T follicular helper cell (primary cell): Measurements from ENCODE around the gene GABRA6.
"Not testable (repeated sequence)": the region's sequence is repeated elsewhere in the genome, so short reads cannot be mapped to it uniquely, and the experiment has no call there.

Source experiments
- DNase-seq: peaks from one replicate; pipeline ENCODE4 v3.0.0-alpha.2; 2020; ENCODE audit warnings: low read depth
- total RNA-seq, 2 experiments: gene quantifications; one replicate each; lab custom pipeline; 2026; lab: John Stamatoyannopoulos, UW

GABRA6 gene
- 0 reads per million in 2 experiments for total RNA-seq

GRCh38 chr5:161685461-161685860 lies at the start of gene GABRA6:
Gene GABRA6, plus strand, starts transcription at chr5:161685721. Its CDS starts 269 bp downstream, at chr5:161685990.
- no peak for DNase-seq

DNA sequence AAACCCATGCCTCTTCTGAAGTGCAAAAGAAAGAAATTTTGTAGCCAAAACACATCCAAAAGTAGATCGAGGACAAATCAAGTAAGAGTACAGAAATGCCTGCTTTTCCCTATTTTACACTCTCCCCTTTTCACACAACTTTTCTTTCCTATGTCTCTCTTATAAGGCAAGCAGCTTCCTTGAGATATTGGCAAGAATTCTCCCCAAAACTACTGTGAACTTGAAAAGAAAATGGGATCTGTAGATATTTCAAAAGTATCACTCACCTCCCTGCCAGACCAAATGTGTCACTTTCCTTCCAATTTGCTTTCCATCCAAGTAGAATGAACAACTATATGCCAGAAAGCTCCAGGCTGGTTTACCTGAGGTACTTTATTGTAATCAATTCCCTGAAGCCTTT lies 47.9 kb upstream of the GABRA6 start:
- DNase-seq, result no peak

DNA sequence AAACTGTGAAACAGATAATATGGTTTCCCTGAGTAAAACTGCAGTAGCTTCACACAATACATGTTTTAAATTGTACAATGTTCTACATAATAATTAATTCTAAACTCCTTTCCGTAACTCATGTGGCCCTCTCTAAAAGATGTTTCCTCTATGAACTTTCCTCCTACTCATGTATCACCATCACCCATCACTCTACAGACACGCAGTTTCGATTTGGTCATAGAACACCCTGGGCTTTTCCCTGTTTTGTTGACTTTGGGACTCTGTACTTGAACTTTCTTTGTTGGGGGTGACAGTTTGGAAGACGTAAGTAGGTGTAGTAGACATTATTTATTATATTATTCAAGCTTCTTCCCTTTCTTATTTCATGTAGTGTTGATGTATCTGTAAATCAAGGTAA lies 44.1 kb upstream of the GABRA6 start:
- DNase-seq, result no peak

GRCh38 chr5:161645264-161645663 lies 40.3 kb upstream of the GABRA6 start:
- no peak for DNase-seq

- not testable (repeated sequence) for DNase-seq
These were observed 33.6 kb upstream of the GABRA6 start for GRCh38 chr5:161651926-161652325.

- DNase-seq, result no peak
These were observed 24.7 kb upstream of the GABRA6 start for GRCh38 chr5:161660806-161661205.

GRCh38 chr5:161663431-161663830 lies 22.1 kb upstream of the GABRA6 start:
- DNase-seq, result no peak

GRCh38 chr5:161676103-161676502 lies 9.4 kb upstream of the GABRA6 start:
- DNase-seq, result no peak

GRCh38 chr5:161686149-161686548 lies 628 bp downstream of the GABRA6 start:
- no peak for DNase-seq

GRCh38 chr5:161686881-161687280 lies 1.4 kb downstream of the GABRA6 start:
- DNase-seq, result no peak

DNA sequence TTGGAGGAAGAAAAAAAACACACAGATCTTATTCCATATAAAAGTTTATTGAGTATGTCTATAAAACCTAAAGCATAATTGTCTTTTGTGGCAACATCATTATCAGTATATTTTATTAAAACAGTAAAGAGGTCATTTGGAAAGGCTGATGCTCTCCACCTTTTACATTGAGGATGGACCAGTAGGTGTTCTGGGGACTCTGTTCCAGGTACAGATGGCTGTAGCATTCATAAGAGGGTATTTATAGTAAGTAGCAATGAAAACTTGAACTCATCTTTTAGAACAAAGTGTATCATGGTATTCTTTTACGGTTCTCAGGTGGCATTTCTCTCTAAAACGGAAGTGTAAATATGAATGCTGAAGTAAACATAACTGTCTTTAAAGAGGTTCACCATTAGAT lies 1.8 kb downstream of the GABRA6 start:
- no peak for DNase-seq

GRCh38 chr5:161691911-161692310 lies 6.4 kb downstream of the GABRA6 start:
- no peak for DNase-seq

DNA sequence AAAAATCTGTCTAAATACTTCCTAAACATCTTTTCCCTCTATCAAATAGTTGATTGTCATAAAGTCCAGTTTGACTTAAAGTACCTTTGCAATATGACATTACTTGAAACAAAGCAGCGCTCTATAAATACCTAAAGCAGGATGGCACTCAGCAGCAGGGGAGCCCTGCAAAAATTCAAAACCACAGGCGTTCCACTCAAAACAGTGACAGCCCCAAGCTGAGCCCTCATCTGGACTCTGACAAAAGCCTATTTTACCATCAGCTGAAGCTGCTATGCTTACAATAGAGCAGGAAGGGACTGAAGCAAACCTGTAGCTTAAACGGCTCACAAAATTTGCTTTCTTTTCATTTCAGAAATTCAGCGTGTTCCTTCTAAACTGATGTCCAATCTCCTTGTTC lies 11.5 kb downstream of the GABRA6 start:
- DNase-seq, result no peak

DNA sequence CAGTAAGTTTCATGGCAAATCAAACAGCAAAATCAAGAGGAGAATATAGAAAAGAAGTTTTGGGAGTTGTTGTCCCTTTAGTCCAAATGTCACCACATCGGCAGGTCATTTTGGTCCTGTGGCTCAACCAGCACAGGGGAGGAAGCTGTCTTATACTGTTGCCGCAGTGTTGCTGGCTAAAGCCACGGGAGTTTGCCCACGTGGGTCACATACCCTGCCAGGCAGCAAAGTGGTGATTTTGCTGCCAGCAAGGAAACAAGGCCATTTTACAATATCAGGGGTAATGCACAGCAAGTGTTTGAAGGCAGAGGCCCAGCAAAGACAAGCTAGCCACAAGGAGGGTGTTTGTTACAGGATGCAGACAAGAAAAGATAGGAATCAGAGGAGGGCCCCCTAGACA lies 14.5 kb downstream of the GABRA6 start:
- DNase-seq, result no peak

GRCh38 chr5:161703528-161703927 lies 18.0 kb downstream of the GABRA6 start:
- DNase-seq, result no peak

DNA sequence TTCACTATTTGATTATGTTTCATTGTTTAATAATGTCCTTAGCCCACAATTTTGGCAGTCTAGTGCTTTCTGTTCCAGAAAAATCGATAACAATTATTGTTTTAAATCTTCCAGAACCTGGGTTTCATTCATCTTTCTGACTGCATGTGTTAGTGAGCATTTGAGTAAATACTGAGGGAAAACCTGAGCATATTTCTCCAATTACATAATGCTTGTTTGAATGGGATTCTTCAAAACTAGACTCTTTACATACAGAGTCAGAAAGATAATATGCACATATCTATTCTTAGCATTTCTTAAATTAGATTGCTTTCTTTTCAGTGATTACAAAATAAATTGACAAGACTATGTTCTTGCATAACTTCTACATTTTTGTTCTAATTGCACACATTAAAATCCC lies 21.9 kb downstream of the GABRA6 start:
- DNase-seq, result no peak

DNA sequence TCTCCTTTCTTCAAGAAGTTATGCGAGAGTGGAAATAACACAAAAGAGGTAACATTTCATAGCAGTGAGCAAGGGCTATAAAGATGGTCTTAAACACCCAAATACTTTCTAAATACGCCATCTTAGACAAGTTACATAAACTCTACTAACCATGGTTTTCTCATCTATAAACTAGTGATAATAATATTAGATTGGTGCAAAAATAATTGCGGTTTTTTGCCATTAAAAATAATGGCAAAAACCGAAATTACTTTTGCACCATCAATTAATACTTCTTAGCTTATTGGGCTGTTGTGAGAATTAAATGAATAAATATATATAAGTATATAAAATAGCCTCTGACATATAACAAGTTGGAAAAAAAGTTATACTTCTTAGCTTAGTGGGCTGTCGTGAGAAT lies 23.7 kb downstream of the GABRA6 start:
- no peak for DNase-seq

- no peak for DNase-seq
These were observed 27.5 kb downstream of the GABRA6 start for GRCh38 chr5:161713042-161713441.

- DNase-seq, result no peak
These were observed 33.6 kb downstream of the GABRA6 start for GRCh38 chr5:161719157-161719556.

DNA sequence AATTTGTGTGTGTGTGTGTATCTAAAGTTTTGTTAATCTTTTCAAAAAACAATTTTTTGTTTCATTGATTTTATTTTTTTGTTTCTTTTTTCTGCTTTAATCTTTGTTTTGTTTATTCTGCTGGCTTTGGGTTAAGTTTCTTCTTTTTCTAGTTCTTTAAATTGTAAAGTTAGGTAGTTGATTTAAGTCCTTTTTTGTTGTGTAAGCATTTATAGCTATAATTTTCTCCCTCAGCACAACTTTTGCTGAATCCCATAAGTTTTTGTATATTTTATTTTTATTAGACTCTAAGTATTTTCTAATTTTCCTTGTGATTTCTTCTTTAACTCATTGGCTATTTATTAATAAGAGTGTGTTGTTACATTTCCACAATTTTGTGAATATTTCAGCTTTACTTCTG lies 34.9 kb downstream of the GABRA6 start:
- no peak for DNase-seq

GRCh38 chr5:161734741-161735140 lies 49.2 kb downstream of the GABRA6 start:
- no peak for DNase-seq

GRCh38 chr5:161740433-161740832 lies 54.9 kb downstream of the GABRA6 start:
- DNase-seq, result no peak

DNA sequence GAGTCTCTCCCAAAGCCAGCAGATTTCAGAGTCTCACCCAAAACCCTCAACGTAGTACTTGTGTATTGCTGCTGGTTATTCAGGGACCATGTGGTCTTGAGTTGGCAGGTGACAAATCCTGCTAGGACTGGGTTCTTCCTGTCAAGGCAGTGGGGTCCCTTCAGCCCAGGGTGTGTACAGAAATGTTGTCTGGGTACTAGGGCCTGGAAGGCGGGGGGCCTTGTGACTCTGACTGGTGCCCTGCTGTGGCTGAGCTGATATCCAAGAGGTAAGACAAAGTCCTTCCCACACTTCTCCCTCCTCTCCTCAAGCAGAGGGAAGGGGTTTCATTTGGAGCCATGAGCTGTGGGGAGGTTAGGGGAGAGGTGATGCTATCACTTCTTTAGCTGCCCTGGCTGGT lies 58.8 kb downstream of the GABRA6 start:
- no peak for DNase-seq

- DNase-seq, result no peak
These were observed 59.9 kb downstream of the GABRA6 start for GRCh38 chr5:161745392-161745791.

DNA sequence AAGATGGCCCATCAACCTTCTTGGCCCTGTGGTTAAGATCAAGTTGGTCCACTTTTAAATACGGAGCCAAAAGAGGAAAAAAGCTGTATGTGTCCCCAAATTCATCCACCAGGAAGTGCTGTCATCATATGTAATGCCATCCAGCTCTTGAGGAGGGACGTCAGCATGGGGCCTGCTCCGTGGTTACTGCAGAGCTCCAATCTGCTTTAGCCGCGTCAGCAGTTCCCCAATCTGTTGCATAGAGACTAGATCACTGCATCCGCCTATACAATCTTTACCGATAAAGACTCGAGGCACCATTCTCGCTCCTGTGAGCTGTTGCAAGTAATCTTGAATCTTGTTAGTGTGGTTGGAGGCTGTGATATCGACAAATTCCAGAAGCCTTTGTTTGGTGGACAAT lies 65.7 kb downstream of the GABRA6 start:
- DNase-seq, result no peak
